ENCODE measurements around the gene EDC4. TPM values are rescaled to one million over a fixed set of nuclear protein-coding genes. Genes with fewer than 3 reads are reported as not detected.
A peak's percentile ranks its signal among the peaks of the same experiment; 100 is the strongest.

EDC4 gene
- total and polyA plus RNA-seq, 2 of the 13 experiments (the other 11 are each of a cell fraction or from before 2014, with no cell fraction given), result 51.4 to 59.1 TPM

- TF ChIP-seq TFE3 (CRISPR knock-in tag; IDR thresholded peaks at IDR 0.05) (peak; percentile 57; the same call in 1 of the 2 replicates), SIN3A (IDR thresholded peaks at IDR 0.05; ENCODE audit: borderline replicate concordance, low read depth, low read length) (peak; percentile 84; the same call in 1 of the 2 replicates), ZUFSP (CRISPR knock-in tag; IDR thresholded peaks at IDR 0.05; ENCODE audit: borderline replicate concordance) (no peak), HES4 (CRISPR knock-in tag; IDR thresholded peaks at IDR 0.05; ENCODE audit: borderline replicate concordance) (0 out of 2 replicates have a peak, but pooled peaks have one; percentile 85), ZNF264 (CRISPR knock-in tag; IDR thresholded peaks at IDR 0.05) (peak; percentile 47; the same call in 1 of the 2 replicates), CEBPZ (IDR thresholded peaks at IDR 0.05; ENCODE audit: low read length) (no peak), PATZ1 (CRISPR knock-in tag; IDR thresholded peaks at IDR 0.05) (peak; percentile 46; the same call in 1 of the 2 replicates), HBP1 (CRISPR knock-in tag; IDR thresholded peaks at IDR 0.05; ENCODE audit: low read depth) (0 out of 2 replicates have a peak, but pooled peaks have one; percentile 83), ZSCAN31 (CRISPR knock-in tag; IDR thresholded peaks at IDR 0.05; ENCODE audit: low read depth) (peak; percentile 71; the same call in 1 of the 2 replicates), ZBED4 (CRISPR knock-in tag; IDR thresholded peaks at IDR 0.05; ENCODE audit: borderline replicate concordance) (peak; percentile 70), HDAC2 (CRISPR knock-in tag; IDR thresholded peaks at IDR 0.05) (peak; percentile 28; the same call in 1 of the 2 replicates), CHCHD3 (CRISPR knock-in tag; IDR thresholded peaks at IDR 0.05) (0 out of 2 replicates have a peak, but pooled peaks have one; percentile 68), ZNF468 (CRISPR knock-in tag; IDR thresholded peaks at IDR 0.05) (no peak)
Measured at GRCh38 chr16:67841816-67842508, 30.9 kb upstream of the EDC4 start, which contains the start of gene THAP11 (continued).
